ENCODE data around the gene RNF150.

- TF ChIP-seq CTCF (IDR thresholded peaks at IDR 0.05) (no peak), POLR2A (IDR thresholded peaks at IDR 0.05) (no peak)
Observed at GRCh38 chr4:140904904-140905303, 228.4 kb downstream of the RNF150 start.

Data from sigmoid colon (tissue), 3 donors.